GM12872 (cell line): ENCODE data around the gene SMARCA2.

Source experiments
- CTCF ChIP-seq: IDR thresholded peaks from 3 replicates; pipeline ENCODE4 v1.5.1; 2011; ENCODE audit warnings: low read depth, mild to moderate bottlenecking, low read length, moderate library complexity; ENCODE audit not compliant: insufficient read depth

SMARCA2 gene

GRCh38 chr9:2178034-2178734, 163.0 kb downstream of the SMARCA2 start:
- TF ChIP-seq CTCF, result no peak

- TF ChIP-seq CTCF, result peak; percentile 21; the same call in 1 of the 3 replicates
These were observed 164.4 kb downstream of the SMARCA2 start for GRCh38 chr9:2179567-2179966.

- no peak for TF ChIP-seq CTCF
These were observed 165.0 kb downstream of the SMARCA2 start for GRCh38 chr9:2180154-2180553.

GRCh38 chr9:2180704-2181103, 165.6 kb downstream of the SMARCA2 start:
- no peak for TF ChIP-seq CTCF

- peak; percentile 64 for TF ChIP-seq CTCF
These were observed 166.6 kb downstream of the SMARCA2 start for GRCh38 chr9:2181792-2182191.

- TF ChIP-seq CTCF, result no peak
These were observed 175.9 kb downstream of the SMARCA2 start for GRCh38 chr9:2190939-2191608.

GRCh38 chr9:2191609-2191972, 176.4 kb downstream of the SMARCA2 start:
- no peak for TF ChIP-seq CTCF
